Stimulated activated CD8-positive, alpha-beta memory T cell treated with anti-CD3 and anti-CD28 coated beads, Interleukin-15, amount 100 ng/mL, for 48 hours (primary cell): ENCODE results near the gene SLC22A23.

Experiments used
- DNase-seq, 2 donors: peaks; one replicate each; pipeline ENCODE4 v3.0.0-alpha.2; 2020; ENCODE audit warnings: low read depth in 2 of 2

Gene SLC22A23

GRCh38 chr6:3299221-3299620 is 157.6 kb downstream of the SLC22A23 start:
- no peak for DNase-seq

- DNase-seq, result no peak
Measured at GRCh38 chr6:3297909-3298308, 158.9 kb downstream of the SLC22A23 start.

DNA sequence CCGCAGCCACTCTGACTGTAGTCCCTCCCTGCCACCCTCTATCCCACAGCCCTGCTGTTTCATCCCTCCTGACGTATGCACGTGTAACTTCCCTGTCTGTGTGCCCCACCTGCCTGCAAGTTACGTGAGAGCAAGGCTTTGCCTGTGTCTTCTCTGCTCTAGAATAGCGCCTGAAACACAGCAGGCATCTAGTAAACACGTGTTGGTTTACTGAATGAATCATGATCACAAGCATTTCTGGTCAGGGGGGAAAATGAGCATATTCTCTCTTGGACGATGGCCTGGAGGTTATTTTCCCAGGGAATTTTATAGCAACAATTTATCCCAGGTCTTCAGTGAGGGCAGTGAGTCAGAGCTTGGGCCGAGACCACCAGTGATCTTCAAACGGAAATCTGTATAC is 159.8 kb downstream of the SLC22A23 start:
- no peak for DNase-seq

DNA sequence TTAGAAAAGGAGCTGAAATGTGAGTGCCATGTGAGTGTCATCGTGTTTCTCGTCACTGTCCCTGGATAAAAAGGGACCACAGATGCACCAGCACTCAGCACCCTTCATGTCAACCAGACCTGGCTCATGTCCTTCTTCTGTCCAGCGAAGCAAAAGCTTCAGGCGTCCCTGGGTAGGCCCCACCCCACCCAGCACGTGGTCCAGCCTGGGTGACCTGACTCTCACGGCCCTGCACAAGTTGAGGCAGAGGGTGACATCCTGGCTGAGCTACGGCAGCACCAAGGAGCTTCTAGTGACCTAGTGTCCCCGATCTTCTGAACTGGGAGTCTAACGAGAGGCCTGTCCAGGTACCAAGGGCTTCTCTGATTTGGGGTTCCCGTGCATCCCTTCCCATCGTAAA is 160.3 kb downstream of the SLC22A23 start:
- DNase-seq, result no peak

DNA sequence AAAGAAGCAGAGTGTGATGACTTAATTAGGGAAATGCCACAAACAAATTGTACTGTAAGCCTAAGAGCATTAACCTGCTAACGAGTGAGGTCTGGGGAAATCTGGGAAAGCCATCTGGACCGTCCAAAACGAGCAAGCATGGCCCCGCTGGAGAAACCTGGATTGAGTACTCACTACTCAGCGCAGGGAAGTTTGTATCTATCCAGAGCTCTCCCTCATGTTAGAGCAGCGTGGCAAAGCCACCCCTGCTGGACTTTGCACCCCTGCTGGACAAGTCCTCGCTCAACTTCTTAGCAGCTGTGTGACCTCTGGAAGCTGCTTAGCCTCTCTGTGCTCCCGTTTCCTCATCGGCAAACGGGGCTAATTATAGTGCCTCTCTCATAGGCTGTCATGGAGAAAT is 160.8 kb downstream of the SLC22A23 start:
- DNase-seq, result no peak

DNA sequence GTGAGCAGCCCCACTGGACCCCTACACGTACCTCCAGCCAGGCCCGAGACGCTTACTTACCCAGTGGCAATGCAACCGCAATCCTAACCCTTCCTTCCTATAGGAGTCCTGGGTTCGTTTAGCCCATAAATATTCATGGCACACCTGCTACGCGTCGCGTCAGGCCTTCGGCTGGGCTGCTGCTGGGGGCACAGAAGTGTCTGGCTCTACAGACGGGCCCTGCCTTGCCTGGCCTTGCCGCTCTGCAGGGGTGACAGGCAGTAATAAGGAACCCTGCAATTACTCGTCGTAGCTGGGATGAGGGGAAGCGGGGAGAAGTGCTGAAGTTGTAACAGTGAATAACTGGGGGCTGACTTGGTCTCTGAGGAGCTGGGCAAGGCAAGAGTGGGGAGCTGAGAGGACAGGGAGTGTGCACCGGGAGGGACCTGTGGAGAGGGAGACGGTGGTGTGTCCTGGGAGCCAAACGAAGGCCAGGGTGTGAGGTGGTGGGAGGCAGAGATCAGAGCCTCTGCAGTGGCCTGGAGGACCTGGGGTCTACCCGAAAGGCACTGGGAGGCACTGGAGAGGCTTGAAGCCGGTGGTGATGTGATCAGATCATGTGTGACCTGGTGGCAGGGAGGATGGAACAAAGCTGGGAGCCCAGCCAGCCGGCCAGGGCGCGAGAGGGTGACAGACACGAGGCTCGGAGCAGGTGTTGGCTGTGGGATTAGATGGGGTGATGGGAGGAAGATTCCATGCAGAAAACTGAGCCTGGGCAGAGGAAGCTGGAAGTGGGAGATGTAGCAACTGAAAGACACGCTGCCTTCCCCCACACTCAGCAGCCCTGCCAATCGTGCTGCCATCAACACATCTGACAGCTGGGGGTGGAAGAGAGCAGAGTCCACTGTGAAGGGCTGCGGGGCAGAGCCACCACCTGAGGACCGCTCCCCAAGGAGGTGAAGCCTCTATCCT is 161.7 kb downstream of the SLC22A23 start:
- DNase-seq, result no peak

DNA sequence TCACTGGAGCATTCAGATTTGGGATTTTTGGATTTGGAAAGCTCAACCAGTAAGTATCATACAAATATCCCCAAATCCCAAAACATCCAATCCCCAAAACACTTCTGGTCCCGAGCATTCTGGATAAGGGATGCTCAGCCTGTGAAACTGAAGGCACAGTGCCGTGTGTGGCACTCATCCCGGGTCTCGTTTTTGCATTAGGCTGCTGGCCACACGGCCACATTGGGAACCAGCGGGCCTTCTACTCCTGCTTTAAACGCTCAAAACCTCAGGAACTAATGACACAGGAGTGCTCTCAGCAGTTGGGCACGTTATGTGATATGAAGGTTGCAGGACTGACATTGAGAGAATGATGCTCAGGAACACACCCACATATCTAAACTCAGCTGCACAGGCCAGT is 162.5 kb downstream of the SLC22A23 start:
- no peak for DNase-seq

DNA sequence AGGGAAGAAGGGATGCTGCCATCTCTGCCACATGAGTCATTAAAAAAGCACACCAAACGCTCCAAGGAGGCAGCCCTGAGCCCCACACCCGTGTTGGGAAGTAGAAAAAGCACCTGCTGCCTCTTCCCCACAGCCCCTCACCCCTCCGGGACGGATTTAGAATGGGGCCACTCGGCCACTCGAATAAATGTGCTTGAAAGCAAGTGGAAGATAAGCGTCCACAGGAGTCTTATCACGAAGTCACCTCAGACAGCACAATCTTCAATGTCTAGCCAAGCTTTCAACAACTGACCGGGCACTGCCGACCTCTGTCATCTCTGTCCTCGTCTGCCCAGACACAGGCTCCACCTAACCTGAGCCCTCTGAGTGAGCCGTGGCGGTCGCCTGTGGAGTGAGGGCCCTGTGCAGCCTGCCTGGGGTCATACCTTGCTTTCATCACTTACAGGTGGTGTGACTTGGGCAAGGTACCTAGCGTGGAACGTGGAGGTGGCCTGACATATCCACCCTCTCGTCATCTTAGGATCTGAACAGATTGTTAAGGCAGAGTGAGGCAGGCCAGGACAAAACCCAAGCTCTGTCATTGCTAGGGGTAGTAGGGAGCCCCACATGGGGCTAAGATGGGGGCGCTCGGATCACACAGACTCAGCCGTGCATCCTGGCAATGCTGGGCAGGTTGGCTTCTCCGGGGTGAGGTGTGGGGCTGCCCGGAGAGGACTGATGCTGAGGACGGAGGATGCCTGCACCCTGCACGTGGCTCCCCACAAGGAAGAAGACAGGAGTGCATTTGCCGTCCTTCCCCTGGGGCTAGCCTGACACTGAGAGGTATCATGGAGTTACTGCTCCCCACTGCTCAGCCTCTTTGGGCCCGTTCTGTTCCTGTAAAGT is 163.3 kb downstream of the SLC22A23 start:
- no peak for DNase-seq

- DNase-seq, result no peak
Measured at GRCh38 chr6:3292431-3293197, 164.2 kb downstream of the SLC22A23 start.

GRCh38 chr6:3291987-3292386 is 164.9 kb downstream of the SLC22A23 start:
- DNase-seq, result no peak

DNA sequence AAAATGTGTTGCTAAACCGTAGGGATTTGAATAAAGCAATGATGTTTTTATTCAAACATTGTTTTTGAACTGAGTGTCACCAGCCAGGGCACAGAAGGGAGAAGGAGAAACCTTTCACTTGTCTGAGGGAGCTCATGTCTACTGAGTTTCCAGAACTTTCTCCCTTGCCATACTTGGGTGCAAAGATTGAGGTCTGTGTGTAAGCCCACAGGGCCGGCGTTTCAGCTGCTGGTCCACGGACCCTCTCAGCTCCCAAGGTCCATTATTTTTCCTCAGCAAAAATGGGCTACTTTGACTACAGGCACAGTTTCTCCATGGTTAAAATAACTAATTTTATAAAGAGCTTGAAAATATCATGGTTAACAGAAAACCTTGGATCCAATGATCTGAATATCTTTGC is 165.5 kb downstream of the SLC22A23 start:
- no peak for DNase-seq

- no peak for DNase-seq
Measured at GRCh38 chr6:3290931-3291211, 166.0 kb downstream of the SLC22A23 start.

- DNase-seq, result no peak
Measured at GRCh38 chr6:3290149-3290930, 166.5 kb downstream of the SLC22A23 start.

DNA sequence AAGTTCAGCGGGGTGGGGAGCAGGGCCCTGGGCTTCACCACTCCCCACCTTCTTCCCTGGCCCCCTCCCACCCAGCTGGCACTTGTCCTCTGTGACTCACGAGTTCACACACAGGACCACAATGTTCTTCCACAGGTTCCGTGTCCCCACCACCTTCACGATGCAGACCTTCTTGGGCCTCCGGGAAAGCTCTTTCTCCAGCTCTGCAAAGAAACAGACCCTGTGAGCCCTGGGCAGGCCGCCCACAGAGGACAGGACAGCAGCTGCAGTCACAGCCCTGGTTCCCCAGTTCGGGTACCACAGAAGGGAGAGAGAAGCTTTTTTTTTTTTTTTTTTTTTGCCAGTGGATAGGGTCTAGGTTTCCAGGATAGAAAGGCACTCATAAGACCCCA is 167.2 kb downstream of the SLC22A23 start:
- DNase-seq, result no peak

GRCh38 chr6:3288711-3289663 is 167.9 kb downstream of the SLC22A23 start:
- DNase-seq, result no peak

- no peak for DNase-seq
Measured at GRCh38 chr6:3287976-3288707, 168.7 kb downstream of the SLC22A23 start.

DNA sequence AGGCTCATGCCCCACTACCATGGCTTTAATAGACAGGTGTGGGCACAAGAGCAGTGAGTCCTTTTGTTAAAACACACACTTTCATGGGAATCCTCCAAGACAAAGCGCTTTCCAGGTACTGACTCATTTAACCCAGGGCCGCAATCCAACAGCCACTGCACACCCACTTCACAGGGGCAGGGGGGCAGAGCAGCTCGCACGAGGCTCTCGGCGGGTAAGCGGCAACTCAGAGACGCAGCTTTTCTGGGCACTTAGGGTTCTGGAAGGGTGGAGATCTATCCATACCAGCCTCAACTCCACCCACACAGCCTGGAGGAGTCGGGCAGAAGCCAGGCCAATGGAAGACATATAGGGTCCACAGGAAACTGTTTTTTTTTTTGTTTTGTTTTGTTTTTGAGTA is 169.5 kb downstream of the SLC22A23 start:
- no peak for DNase-seq

- DNase-seq, result no peak
Measured at GRCh38 chr6:3286641-3287171, 170.1 kb downstream of the SLC22A23 start.

- no peak for DNase-seq
Measured at GRCh38 chr6:3285732-3286131, 171.1 kb downstream of the SLC22A23 start.
